SK-N-SH treated with all-trans-retinoic acid at 6 μM for 48 hours (cell line): ENCODE data around the gene HCK.

ENCODE experiments used
- ARNTL ChIP-seq: fragments of 450-650 bp; formaldehyde crosslinking; IDR thresholded peaks from 2 replicates; pipeline ENCODE4 v1.5.0; 2020; ENCODE audit warnings: low read depth, mild to moderate bottlenecking, moderate library complexity, borderline replicate concordance
- BACH2 ChIP-seq: fragments of 250-450 bp; sonication (Bioruptor Pico); IDR thresholded peaks from 2 replicates; pipeline ENCODE4 v1.9.0; 2021; ENCODE audit warnings: mild to moderate bottlenecking, borderline replicate concordance
- GLIS3 ChIP-seq: fragments of 250-450 bp; sonication (Bioruptor Pico); IDR thresholded peaks from 2 replicates; pipeline ENCODE4 v1.5.0; 2020; ENCODE audit warnings: mild to moderate bottlenecking, moderate library complexity
- OSR1 ChIP-seq: fragments of 250-450 bp; sonication (Bioruptor Pico); IDR thresholded peaks from 2 replicates; pipeline ENCODE4 v1.8.0; 2022; ENCODE audit warnings: moderate library complexity, mild to moderate bottlenecking, inconsistent platforms
- RARB ChIP-seq: fragments of 250-450 bp; sonication (Bioruptor Pico); IDR thresholded peaks from 2 replicates; pipeline ENCODE4 v1.8.0; 2021; ENCODE audit warnings: mild to moderate bottlenecking, moderate library complexity
- TOX ChIP-seq: fragments of 250-450 bp; sonication (Bioruptor Pico); IDR thresholded peaks from 2 replicates; pipeline ENCODE4 v1.8.0; 2021; ENCODE audit warnings: mild to moderate bottlenecking, moderate library complexity, borderline replicate concordance
- ZFP30 ChIP-seq: fragments of 450-650 bp; formaldehyde crosslinking; IDR thresholded peaks from 2 replicates; pipeline ENCODE4 v1.5.0; 2022; ENCODE audit warnings: mild to moderate bottlenecking, moderate library complexity
- ZNF565 ChIP-seq: fragments of 450-650 bp; formaldehyde crosslinking; conservative IDR thresholded peaks from 2 replicates; pipeline ENCODE4 v1.5.0; 2020; ENCODE audit warnings: low read depth, mild to moderate bottlenecking, moderate library complexity
- ZNF70 ChIP-seq: fragments of 450-650 bp; formaldehyde crosslinking; IDR thresholded peaks from 2 replicates; pipeline ENCODE4 v1.5.0; 2020; ENCODE audit warnings: mild to moderate bottlenecking, moderate library complexity
- ZNF8 ChIP-seq: fragments of 450-650 bp; formaldehyde crosslinking; IDR thresholded peaks from 2 replicates; pipeline ENCODE4 v1.5.0; 2020; ENCODE audit warnings: mild to moderate bottlenecking, moderate library complexity
- TF ChIP-seq, protein P1 (sequence below): fragments of 250-450 bp; sonication (Bioruptor Pico); IDR thresholded peaks from 2 replicates; pipeline ENCODE4 v1.8.0; 2020; ENCODE audit warnings: mild to moderate bottlenecking, moderate library complexity, borderline replicate concordance
- TF ChIP-seq, protein P2 (sequence below): fragments of 250-450 bp; sonication (Bioruptor Pico); IDR thresholded peaks from 2 replicates; pipeline ENCODE4 v1.5.1; 2020; ENCODE audit warnings: low read depth, mild to moderate bottlenecking, moderate library complexity
- TF ChIP-seq, protein P3 (sequence below): fragments of 250-450 bp; sonication (Bioruptor Pico); IDR thresholded peaks from 2 replicates; pipeline ENCODE4 v1.5.1; 2021; ENCODE audit warnings: mild to moderate bottlenecking, moderate library complexity
- TF ChIP-seq, protein P4 (sequence below): fragments of 250-450 bp; sonication (Bioruptor Pico); IDR thresholded peaks from 2 replicates; pipeline ENCODE4 v1.5.0; 2020; ENCODE audit warnings: mild to moderate bottlenecking, moderate library complexity

DNA sequence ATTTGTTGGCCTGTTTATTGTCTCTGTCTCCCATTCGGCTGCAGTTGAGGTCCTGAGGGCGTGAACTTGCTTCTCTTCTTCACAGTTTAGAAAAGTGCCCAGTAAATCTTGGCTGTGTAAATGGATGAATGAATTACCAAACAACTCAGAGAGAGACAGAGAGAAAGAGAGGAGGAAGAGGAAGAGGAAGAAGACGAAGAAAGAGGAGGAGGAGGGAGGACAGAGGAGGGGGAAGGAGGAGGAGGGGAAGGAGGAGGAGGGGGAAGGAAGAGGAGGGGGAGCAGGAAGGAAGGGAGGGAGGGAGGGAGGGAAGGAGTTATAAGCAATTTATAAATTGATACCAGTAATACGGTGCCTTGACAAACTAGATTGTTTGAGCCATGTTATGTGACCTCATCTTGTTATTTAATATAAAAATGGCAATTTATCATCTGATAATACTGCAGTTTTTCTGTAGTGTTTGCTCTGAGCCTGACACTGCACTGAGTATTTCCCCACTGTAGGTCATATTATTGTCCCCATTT lies 18.7 kb downstream of the HCK start:
- no peak for TF ChIP-seq ZNF70
- TF ChIP-seq ZNF8 (CRISPR knock-in tag): no peak
- no peak for TF ChIP-seq ZNF565 (CRISPR knock-in tag)
- TF ChIP-seq ZFP30 (CRISPR knock-in tag): no peak
- TF ChIP-seq, protein P1, sequence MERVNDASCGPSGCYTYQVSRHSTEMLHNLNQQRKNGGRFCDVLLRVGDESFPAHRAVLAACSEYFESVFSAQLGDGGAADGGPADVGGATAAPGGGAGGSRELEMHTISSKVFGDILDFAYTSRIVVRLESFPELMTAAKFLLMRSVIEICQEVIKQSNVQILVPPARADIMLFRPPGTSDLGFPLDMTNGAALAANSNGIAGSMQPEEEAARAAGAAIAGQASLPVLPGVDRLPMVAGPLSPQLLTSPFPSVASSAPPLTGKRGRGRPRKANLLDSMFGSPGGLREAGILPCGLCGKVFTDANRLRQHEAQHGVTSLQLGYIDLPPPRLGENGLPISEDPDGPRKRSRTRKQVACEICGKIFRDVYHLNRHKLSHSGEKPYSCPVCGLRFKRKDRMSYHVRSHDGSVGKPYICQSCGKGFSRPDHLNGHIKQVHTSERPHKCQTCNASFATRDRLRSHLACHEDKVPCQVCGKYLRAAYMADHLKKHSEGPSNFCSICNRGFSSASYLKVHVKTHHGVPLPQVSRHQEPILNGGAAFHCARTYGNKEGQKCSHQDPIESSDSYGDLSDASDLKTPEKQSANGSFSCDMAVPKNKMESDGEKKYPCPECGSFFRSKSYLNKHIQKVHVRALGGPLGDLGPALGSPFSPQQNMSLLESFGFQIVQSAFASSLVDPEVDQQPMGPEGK (CRISPR knock-in tag): no peak
- TF ChIP-seq OSR1 (CRISPR knock-in tag): no peak
- TF ChIP-seq GLIS3: no peak
- TF ChIP-seq BACH2 (CRISPR knock-in tag): no peak
- TF ChIP-seq, protein P2, sequence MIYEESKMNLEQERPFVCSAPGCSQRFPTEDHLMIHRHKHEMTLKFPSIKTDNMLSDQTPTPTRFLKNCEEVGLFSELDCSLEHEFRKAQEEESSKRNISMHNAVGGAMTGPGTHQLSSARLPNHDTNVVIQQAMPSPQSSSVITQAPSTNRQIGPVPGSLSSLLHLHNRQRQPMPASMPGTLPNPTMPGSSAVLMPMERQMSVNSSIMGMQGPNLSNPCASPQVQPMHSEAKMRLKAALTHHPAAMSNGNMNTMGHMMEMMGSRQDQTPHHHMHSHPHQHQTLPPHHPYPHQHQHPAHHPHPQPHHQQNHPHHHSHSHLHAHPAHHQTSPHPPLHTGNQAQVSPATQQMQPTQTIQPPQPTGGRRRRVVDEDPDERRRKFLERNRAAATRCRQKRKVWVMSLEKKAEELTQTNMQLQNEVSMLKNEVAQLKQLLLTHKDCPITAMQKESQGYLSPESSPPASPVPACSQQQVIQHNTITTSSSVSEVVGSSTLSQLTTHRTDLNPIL (CRISPR knock-in tag): no peak
- TF ChIP-seq TOX (CRISPR knock-in tag): no peak
- no peak for TF ChIP-seq RARB
- TF ChIP-seq, protein P3, sequence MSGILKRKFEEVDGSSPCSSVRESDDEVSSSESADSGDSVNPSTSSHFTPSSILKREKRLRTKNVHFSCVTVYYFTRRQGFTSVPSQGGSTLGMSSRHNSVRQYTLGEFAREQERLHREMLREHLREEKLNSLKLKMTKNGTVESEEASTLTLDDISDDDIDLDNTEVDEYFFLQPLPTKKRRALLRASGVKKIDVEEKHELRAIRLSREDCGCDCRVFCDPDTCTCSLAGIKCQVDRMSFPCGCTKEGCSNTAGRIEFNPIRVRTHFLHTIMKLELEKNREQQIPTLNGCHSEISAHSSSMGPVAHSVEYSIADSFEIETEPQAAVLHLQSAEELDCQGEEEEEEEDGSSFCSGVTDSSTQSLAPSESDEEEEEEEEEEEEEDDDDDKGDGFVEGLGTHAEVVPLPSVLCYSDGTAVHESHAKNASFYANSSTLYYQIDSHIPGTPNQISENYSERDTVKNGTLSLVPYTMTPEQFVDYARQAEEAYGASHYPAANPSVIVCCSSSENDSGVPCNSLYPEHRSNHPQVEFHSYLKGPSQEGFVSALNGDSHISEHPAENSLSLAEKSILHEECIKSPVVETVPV: no peak
- TF ChIP-seq, protein P4, sequence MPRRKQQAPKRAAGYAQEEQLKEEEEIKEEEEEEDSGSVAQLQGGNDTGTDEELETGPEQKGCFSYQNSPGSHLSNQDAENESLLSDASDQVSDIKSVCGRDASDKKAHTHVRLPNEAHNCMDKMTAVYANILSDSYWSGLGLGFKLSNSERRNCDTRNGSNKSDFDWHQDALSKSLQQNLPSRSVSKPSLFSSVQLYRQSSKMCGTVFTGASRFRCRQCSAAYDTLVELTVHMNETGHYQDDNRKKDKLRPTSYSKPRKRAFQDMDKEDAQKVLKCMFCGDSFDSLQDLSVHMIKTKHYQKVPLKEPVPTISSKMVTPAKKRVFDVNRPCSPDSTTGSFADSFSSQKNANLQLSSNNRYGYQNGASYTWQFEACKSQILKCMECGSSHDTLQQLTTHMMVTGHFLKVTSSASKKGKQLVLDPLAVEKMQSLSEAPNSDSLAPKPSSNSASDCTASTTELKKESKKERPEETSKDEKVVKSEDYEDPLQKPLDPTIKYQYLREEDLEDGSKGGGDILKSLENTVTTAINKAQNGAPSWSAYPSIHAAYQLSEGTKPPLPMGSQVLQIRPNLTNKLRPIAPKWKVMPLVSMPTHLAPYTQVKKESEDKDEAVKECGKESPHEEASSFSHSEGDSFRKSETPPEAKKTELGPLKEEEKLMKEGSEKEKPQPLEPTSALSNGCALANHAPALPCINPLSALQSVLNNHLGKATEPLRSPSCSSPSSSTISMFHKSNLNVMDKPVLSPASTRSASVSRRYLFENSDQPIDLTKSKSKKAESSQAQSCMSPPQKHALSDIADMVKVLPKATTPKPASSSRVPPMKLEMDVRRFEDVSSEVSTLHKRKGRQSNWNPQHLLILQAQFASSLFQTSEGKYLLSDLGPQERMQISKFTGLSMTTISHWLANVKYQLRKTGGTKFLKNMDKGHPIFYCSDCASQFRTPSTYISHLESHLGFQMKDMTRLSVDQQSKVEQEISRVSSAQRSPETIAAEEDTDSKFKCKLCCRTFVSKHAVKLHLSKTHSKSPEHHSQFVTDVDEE: no peak
- TF ChIP-seq ARNTL: no peak
